SU-DHL-6 (cell line): ENCODE measurements around the gene MSL3B.

ENCODE experiments used
- H2AFZ ChIP-seq: fragments of 200-600 bp; sonication (generic); 2 replicates; pipeline ENCODE4 v1.6.1; 2014; ENCODE audit warnings: low read depth, mild to moderate bottlenecking, moderate library complexity, mixed read lengths, antibody characterized with exemption, low read length; ENCODE audit not compliant: severe bottlenecking
- H3F3A ChIP-seq: fragments of 200-600 bp; shearing (Covaris generic); 2 replicates; pipeline ENCODE4 v1.6.0; 2016; ENCODE audit warnings: antibody characterized with exemption, mild to moderate bottlenecking; ENCODE audit not compliant: insufficient read depth
- H3K27ac ChIP-seq: fragments of 200-600 bp; sonication (generic); 2 replicates; pipeline ENCODE4 v1.5.1; 2016; ENCODE audit warnings: low read depth, mild to moderate bottlenecking, low read length, moderate library complexity, mixed read lengths
- H3K27me3 ChIP-seq: fragments of 200-600 bp; sonication (generic), shearing (Covaris generic); 2 replicates; pipeline ENCODE4 v1.6.0; 2014; ENCODE audit warnings: mild to moderate bottlenecking, low read length
- H3K36me3 ChIP-seq: fragments of 200-600 bp; sonication (generic); 2 replicates; pipeline ENCODE4 v1.6.1; 2014; ENCODE audit warnings: mild to moderate bottlenecking, low read length, mixed read lengths
- H3K4me2 ChIP-seq: fragments of 300-600, 200-600 bp; shearing (Covaris generic), sonication (generic); 2 replicates; pipeline ENCODE4 v1.6.0; 2014; ENCODE audit warnings: low read length, low read depth, mild to moderate bottlenecking; ENCODE audit not compliant: poor library complexity, severe bottlenecking
- H3K4me3 ChIP-seq: fragments of 200-600 bp; sonication (generic); 2 replicates; pipeline ENCODE4 v1.5.1; 2014; ENCODE audit warnings: antibody characterized with exemption, low read length, mild to moderate bottlenecking, mixed read lengths; ENCODE audit not compliant: insufficient read depth, poor library complexity, severe bottlenecking
- H3K79me2 ChIP-seq: fragments of 200-600 bp; sonication (generic); 2 replicates; pipeline ENCODE4 v1.6.1; 2014; ENCODE audit warnings: mild to moderate bottlenecking, low read length, moderate library complexity; ENCODE audit not compliant: insufficient read depth
- H3K9ac ChIP-seq: fragments of 200-600 bp; sonication (generic); 2 replicates; pipeline ENCODE4 v1.7.0; 2014; ENCODE audit warnings: mild to moderate bottlenecking, low read length
- H3K9me2 ChIP-seq: fragments of 200-600 bp; sonication (generic); replicated peaks from 2 replicates; pipeline ENCODE4 v1.6.1; 2014; ENCODE audit warnings: low read length; ENCODE audit not compliant: insufficient read depth
- H3K9me3 ChIP-seq: fragments of 200-600 bp; sonication (generic); 2 replicates; pipeline ENCODE4 v1.6.1; 2014; ENCODE audit warnings: low read length, mixed read lengths; ENCODE audit not compliant: insufficient read depth
- H4K20me1 ChIP-seq: fragments of 200-600 bp; sonication (generic); 2 replicates; pipeline ENCODE4 v1.6.1; 2014; ENCODE audit warnings: low read depth, mild to moderate bottlenecking, antibody characterized with exemption, low read length, moderate library complexity, mixed read lengths
- EZH2phosphoT487 ChIP-seq: fragments of 200-600 bp; sonication (generic), shearing (Covaris generic); conservative IDR thresholded peaks from 2 replicates; pipeline ENCODE4 v1.6.1; 2018; ENCODE audit warnings: mild to moderate bottlenecking, antibody characterized with exemption, low read length, moderate library complexity, mixed read lengths
- TF ChIP-seq, protein P1 (sequence below): fragments of 200-600 bp; sonication (generic); IDR thresholded peaks from one replicate; pipeline ENCODE4 v1.5.1; 2017; ENCODE audit warnings: antibody characterized with exemption, mild to moderate bottlenecking, low read length, moderate library complexity; ENCODE audit not compliant: insufficient read depth, poor library complexity, severe bottlenecking

MSL3B gene

GRCh38 chr2:233823731-233824121 lies 44.5 kb downstream of the MSL3B start:
- Histone ChIP-seq H3F3A (no peaks in the 10 kb centered on the region), H3K27me3 (no peaks in the 10 kb centered on the region), H3K36me3 (no peaks in the 10 kb centered on the region), H2AFZ (no peak overlapping the region), H3K4me2 (no peak overlapping the region), H4K20me1 (no peaks in the 10 kb centered on the region), H3K9me3 (no peaks in the 10 kb centered on the region), H3K27ac (no peak overlapping the region), H3K79me2 (no peaks in the 10 kb centered on the region), H3K9me2 (no peaks in the 10 kb centered on the region), H3K9ac (no peak overlapping the region), H3K4me3 (no peak overlapping the region)
- TF ChIP-seq, protein P1, sequence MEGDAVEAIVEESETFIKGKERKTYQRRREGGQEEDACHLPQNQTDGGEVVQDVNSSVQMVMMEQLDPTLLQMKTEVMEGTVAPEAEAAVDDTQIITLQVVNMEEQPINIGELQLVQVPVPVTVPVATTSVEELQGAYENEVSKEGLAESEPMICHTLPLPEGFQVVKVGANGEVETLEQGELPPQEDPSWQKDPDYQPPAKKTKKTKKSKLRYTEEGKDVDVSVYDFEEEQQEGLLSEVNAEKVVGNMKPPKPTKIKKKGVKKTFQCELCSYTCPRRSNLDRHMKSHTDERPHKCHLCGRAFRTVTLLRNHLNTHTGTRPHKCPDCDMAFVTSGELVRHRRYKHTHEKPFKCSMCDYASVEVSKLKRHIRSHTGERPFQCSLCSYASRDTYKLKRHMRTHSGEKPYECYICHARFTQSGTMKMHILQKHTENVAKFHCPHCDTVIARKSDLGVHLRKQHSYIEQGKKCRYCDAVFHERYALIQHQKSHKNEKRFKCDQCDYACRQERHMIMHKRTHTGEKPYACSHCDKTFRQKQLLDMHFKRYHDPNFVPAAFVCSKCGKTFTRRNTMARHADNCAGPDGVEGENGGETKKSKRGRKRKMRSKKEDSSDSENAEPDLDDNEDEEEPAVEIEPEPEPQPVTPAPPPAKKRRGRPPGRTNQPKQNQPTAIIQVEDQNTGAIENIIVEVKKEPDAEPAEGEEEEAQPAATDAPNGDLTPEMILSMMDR, result no peak
- no peak for TF ChIP-seq EZH2phosphoT487

DNA sequence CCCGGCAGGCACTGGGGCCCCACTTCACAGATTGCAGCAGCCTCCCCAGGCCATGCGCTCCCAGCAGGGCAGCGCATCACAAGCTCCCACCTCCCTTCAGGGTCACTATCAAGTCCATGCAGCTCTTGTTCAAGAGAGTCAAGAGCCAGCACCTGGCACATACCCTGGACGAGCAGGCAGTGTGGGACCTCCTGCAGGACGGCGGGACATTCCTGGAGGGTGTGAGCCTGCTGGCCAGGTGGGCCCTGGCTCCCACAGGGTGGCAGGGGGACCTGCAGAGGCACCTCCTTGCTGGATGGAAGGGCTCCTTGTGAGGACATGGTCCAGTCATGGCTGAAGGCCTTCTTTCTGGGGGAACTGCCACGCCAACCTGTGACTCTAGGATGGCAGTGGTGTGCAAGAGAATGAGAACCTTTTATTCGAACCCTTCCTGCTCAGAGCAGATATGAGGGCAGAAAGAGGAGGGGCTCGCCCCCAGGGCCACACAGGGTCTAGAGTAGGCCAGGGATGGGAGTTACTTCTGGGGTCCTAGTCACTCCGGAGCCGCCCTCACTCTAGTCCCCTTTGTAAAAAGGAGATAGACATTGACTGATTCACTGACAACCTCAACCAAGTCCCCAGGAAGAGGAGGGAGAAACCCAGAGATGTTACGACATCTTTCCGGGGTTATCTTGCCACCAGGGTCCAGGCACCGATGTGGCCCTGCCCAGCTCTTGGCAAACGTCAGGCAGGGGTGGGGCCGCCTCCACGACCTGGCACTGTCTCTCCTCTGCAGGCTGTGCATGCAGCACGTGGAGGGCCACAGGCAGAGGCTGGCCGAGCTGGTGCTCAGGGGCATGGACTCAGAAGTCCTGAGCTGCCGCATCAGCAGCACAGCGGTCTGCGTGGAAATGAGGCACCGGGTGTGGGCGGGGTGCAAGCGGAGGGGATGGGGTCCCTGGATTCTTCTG lies 45.1 kb downstream of the MSL3B start:
- H3K9me2 ChIP-seq, result no peaks in the 10 kb centered on the region
- TF ChIP-seq, protein P1, result no peak
- no peaks in the 10 kb centered on the region for H3F3A ChIP-seq
- H3K4me3 ChIP-seq, result no peak overlapping the region
- H3K9ac ChIP-seq, result no peak overlapping the region
- no peaks in the 10 kb centered on the region for H3K36me3 ChIP-seq
- H3K4me2 ChIP-seq, result no peak overlapping the region
- H4K20me1 ChIP-seq, result no peaks in the 10 kb centered on the region
- no peak overlapping the region for H3K27ac ChIP-seq
- H3K9me3 ChIP-seq, result no peaks in the 10 kb centered on the region
- no peaks in the 10 kb centered on the region for H3K79me2 ChIP-seq
- no peak overlapping the region for H2AFZ ChIP-seq
- H3K27me3 ChIP-seq, result no peaks in the 10 kb centered on the region

- Histone ChIP-seq H3F3A (no peaks in the 10 kb centered on the region), H3K27ac (no peak overlapping the region), H4K20me1 (no peaks in the 10 kb centered on the region), H3K9me3 (no peaks in the 10 kb centered on the region), H3K9me2 (no peaks in the 10 kb centered on the region), H3K79me2 (no peaks in the 10 kb centered on the region), H3K27me3 (no peaks in the 10 kb centered on the region), H3K9ac (no peak overlapping the region), H3K36me3 (no peaks in the 10 kb centered on the region), H3K4me3 (no peak overlapping the region), H2AFZ (no peak overlapping the region), H3K4me2 (no peak overlapping the region)
- TF ChIP-seq, protein P1, result no peak
- TF ChIP-seq EZH2phosphoT487, result no peak
These were observed 46.0 kb downstream of the MSL3B start for GRCh38 chr2:233822101-233822771.
